ENCODE measurements around the gene BTBD18. TPM values are rescaled to one million over a fixed set of nuclear protein-coding genes. Genes with fewer than 3 reads are reported as not detected.

Gene BTBD18
- total RNA-seq, 3 donors from 2014 or later: not detected

GRCh38 chr11:57770793-57771192 is 19.2 kb upstream of the BTBD18 start:
- no peak for DNase-seq (ENCODE audit: low spot score in 2 of 2)
- Histone ChIP-seq H3K4me1 (peaks cover 0 to 10% of the 10 kb centered on the region in 2 donors), H3K36me3 (no peaks in the 10 kb centered on the region), H3K27ac (peak overlapping the region in 1 of 2 donors; percentile 53), H3K4me3 (no peak overlapping the region), H3K27me3 (no peaks in the 10 kb centered on the region), H3K9me3 (no peaks in the 10 kb centered on the region)
- intact Hi-C loops (cut with DNase I; ENCODE audit: low total_unique reads): no loop called here
- TF ChIP-seq POLR2A (IDR thresholded peaks at IDR 0.05) (no peak), POLR2AphosphoS5 (IDR thresholded peaks at IDR 0.05) (no peak)
- TF ChIP-seq, protein P1, sequence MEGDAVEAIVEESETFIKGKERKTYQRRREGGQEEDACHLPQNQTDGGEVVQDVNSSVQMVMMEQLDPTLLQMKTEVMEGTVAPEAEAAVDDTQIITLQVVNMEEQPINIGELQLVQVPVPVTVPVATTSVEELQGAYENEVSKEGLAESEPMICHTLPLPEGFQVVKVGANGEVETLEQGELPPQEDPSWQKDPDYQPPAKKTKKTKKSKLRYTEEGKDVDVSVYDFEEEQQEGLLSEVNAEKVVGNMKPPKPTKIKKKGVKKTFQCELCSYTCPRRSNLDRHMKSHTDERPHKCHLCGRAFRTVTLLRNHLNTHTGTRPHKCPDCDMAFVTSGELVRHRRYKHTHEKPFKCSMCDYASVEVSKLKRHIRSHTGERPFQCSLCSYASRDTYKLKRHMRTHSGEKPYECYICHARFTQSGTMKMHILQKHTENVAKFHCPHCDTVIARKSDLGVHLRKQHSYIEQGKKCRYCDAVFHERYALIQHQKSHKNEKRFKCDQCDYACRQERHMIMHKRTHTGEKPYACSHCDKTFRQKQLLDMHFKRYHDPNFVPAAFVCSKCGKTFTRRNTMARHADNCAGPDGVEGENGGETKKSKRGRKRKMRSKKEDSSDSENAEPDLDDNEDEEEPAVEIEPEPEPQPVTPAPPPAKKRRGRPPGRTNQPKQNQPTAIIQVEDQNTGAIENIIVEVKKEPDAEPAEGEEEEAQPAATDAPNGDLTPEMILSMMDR (IDR thresholded peaks at IDR 0.05): no peak

GRCh38 chr11:57764972-57765371 is 13.4 kb upstream of the BTBD18 start:
- Histone ChIP-seq H3K4me1 (peaks cover 0 to 7% of the 10 kb centered on the region in 2 donors), H3K27ac (peak overlapping the region; percentile 92 to 97), H3K4me3 (peak overlapping the region; percentile 65 to 71 (median 65)), H3K27me3 (no peaks in the 10 kb centered on the region), H3K36me3 (no peaks in the 10 kb centered on the region), H3K9me3 (no peaks in the 10 kb centered on the region)
- TF ChIP-seq, protein P1 (IDR thresholded peaks at IDR 0.05): no peak
- no peak for TF ChIP-seq POLR2A (IDR thresholded peaks at IDR 0.05)
- TF ChIP-seq POLR2AphosphoS5 (IDR thresholded peaks at IDR 0.05): no peak
- no peak for DNase-seq (ENCODE audit: low spot score in 2 of 2)
- intact Hi-C loops (cut with DNase I; ENCODE audit: low total_unique reads): no loop called here

DNA sequence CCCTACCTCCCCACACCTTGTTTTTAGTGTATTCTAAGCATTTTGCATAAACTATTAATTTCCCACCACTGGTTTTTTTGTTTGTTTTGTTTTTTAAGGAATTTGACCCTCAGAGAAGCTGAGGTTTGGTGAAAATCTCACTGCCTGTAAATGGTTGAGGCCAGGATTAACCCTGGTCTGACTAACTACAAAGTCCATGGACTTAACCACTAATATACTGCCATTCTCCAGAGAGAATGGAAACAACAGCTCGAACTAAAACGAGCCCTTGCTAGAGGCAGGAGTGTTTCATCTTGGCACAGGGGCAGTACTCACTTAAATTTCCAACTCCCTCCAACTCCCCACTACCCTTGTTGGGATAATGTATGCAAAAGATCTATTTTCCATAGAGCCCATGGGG is 12.9 kb upstream of the BTBD18 start:
- TF ChIP-seq POLR2AphosphoS5 (IDR thresholded peaks at IDR 0.05): no peak
- TF ChIP-seq, protein P1 (IDR thresholded peaks at IDR 0.05): no peak
- H3K4me3 ChIP-seq: peak overlapping the region; percentile 65 to 71 (median 65)
- H3K9me3 ChIP-seq: no peaks in the 10 kb centered on the region
- peak overlapping the region; percentile 92 to 97 for H3K27ac ChIP-seq
- H3K36me3 ChIP-seq: no peaks in the 10 kb centered on the region
- intact Hi-C loops (cut with DNase I; ENCODE audit: low total_unique reads): no loop called here
- no peaks in the 10 kb centered on the region for H3K27me3 ChIP-seq
- DNase-seq (ENCODE audit: low spot score in 2 of 2): no peak
- peaks cover 0 to 7% of the 10 kb centered on the region in 2 donors for H3K4me1 ChIP-seq

GRCh38 chr11:57764021-57764420 is 12.4 kb upstream of the BTBD18 start:
- TF ChIP-seq, protein P1 (IDR thresholded peaks at IDR 0.05): no peak
- TF ChIP-seq POLR2AphosphoS5 (IDR thresholded peaks at IDR 0.05): no peak
- no peak for TF ChIP-seq POLR2A (IDR thresholded peaks at IDR 0.05)
- Histone ChIP-seq H3K4me1 (peaks cover 0 to 7% of the 10 kb centered on the region in 2 donors), H3K4me3 (peak overlapping the region; percentile 65 to 71 (median 65)), H3K9me3 (no peaks in the 10 kb centered on the region), H3K36me3 (no peaks in the 10 kb centered on the region), H3K27ac (peak overlapping the region; percentile 92 to 97), H3K27me3 (no peaks in the 10 kb centered on the region)
- no peak for DNase-seq (ENCODE audit: low spot score in 2 of 2)
- intact Hi-C loops (cut with DNase I; ENCODE audit: low total_unique reads): no loop called here

DNA sequence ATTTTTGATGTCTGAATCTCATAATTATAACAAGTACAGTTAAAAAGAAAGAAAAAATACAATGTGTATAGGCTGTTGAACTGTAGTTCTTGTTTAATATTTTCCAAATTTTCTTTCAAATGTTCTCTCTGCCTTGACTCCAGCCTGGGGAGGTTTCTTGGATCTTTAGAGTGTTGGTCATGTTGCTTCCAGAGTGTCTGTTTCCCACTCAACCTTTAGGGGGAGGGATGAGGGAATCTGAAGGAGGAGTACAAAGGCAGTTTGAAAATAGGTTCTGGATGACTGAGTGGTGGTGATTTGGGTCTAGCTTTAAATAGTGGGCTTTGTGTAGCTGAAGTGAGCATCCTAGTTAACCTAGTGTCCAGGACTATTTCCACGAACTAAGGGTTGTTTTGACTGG is 11.9 kb upstream of the BTBD18 start:
- Histone ChIP-seq H3K4me3 (peak overlapping the region; percentile 65 to 71 (median 65)), H3K9me3 (no peaks in the 10 kb centered on the region), H3K27ac (peak overlapping the region; percentile 92 to 97), H3K27me3 (no peaks in the 10 kb centered on the region), H3K36me3 (no peaks in the 10 kb centered on the region), H3K4me1 (peaks cover 0 to 7% of the 10 kb centered on the region in 2 donors)
- TF ChIP-seq POLR2AphosphoS5 (IDR thresholded peaks at IDR 0.05) (peak in 1 of 3 donors; percentile 20), POLR2A (IDR thresholded peaks at IDR 0.05) (no peak)
- TF ChIP-seq, protein P1 (IDR thresholded peaks at IDR 0.05): peak in 1 of 3 donors; percentile 46
- intact Hi-C loops (cut with DNase I; ENCODE audit: low total_unique reads): no loop called here
- DNase-seq (ENCODE audit: low spot score in 2 of 2): no peak
